Endothelial cell of umbilical vein (primary cell): ENCODE data around the gene TRPM3. TPM values are rescaled to one million over a fixed set of nuclear protein-coding genes. Genes with fewer than 3 reads are reported as not detected.

Experiments
- BruUV-seq: library from RNA; stranded (reverse); fragments of 400-500 nt; replicated peaks from 2 replicates; lab custom pipeline; 2021; lab: Mats Ljungman, UMichigan
- CTCF ChIA-PET: fragments of 300-600, 350-600 bp; sonication (Branson Sonifier 250); formaldehyde crosslinking; loops from one replicate; lab custom pipeline; 2021; ENCODE audit warnings: antibody characterized with exemption, inconsistent platforms; lab: Charles Lee
- POLR2A ChIA-PET: fragments of 300-600, 350-600 bp; sonication (Branson Sonifier 250); formaldehyde crosslinking; loops from one replicate; lab custom pipeline; 2021; ENCODE audit warnings: antibody characterized with exemption, inconsistent platforms; lab: Charles Lee
- DNase-seq: peaks from one replicate; pipeline ENCODE4 v3.0.0-alpha.2; 2011; ENCODE audit warnings: low read depth, low spot score
- FAIRE-seq: peaks from 2 replicates; lab custom pipeline; 2011; peaks lifted over from hg19 to GRCh38; lab: Jason Lieb, UNC
- H2AFZ ChIP-seq: 2 replicates; pipeline ENCODE4 v1.6.0; 2012; ENCODE audit warnings: low read depth, low read length, control low read depth, inconsistent platforms
- H3K27ac ChIP-seq: 2 replicates; pipeline ENCODE4 v1.5.1; 2011; ENCODE audit warnings: low read depth, mild to moderate bottlenecking, control low read depth, low read length, moderate library complexity; ENCODE audit not compliant: insufficient read depth
- H3K27me3 ChIP-seq, 2 experiments: 2 replicates each; pipeline versions ENCODE4 v1.6.0 to v1.6.1; 2011; ENCODE audit warnings: low read length in 2 of 2, mixed read lengths in 1 of 2; ENCODE audit not compliant: control insufficient read depth in 2 of 2, insufficient read depth in 2 of 2
- H3K36me3 ChIP-seq, 2 experiments: 2 replicates in 1 of 2; 3 replicates in 1 of 2; pipeline ENCODE4 v1.5.1; 2011; ENCODE audit warnings: low read length in 2 of 2, mild to moderate bottlenecking in 1 of 2, moderate library complexity in 1 of 2; ENCODE audit not compliant: control insufficient read depth in 2 of 2, insufficient read depth in 2 of 2; ENCODE audit errors: extremely low read depth in 1 of 2
- H3K4me1 ChIP-seq: 3 replicates; pipeline ENCODE4 v1.5.1; 2011; ENCODE audit warnings: mild to moderate bottlenecking, low read length; ENCODE audit not compliant: control insufficient read depth, insufficient read depth; ENCODE audit errors: extremely low read depth
- H3K4me2 ChIP-seq: 2 replicates; pipeline ENCODE4 v1.6.1; 2011; ENCODE audit warnings: low read length, control low read depth, mixed read lengths; ENCODE audit not compliant: insufficient read depth
- H3K4me3 ChIP-seq, 3 experiments: fragments of 200-600 bp in 1 of 3; sonication (generic), shearing (Covaris generic) in 1 of 3; replicated peaks in 1 of 3; 2 replicates each; pipeline ENCODE4 v1.5.1; 2011 to 2016; ENCODE audit warnings: control low read depth in 3 of 3, low read length in 3 of 3, mild to moderate bottlenecking in 2 of 3, inconsistent platforms in 1 of 3, low read depth in 1 of 3, moderate library complexity in 1 of 3; ENCODE audit not compliant: insufficient read depth in 1 of 3
- H3K79me2 ChIP-seq: 2 replicates; pipeline ENCODE4 v1.6.0; 2012; ENCODE audit warnings: low read length, inconsistent platforms; ENCODE audit not compliant: control insufficient read depth, insufficient read depth
- H3K9ac ChIP-seq: replicated peaks from 2 replicates; pipeline ENCODE3; 2011; ENCODE audit warnings: low read length, control low read depth; ENCODE audit not compliant: insufficient read depth; ENCODE audit errors: extremely low read depth
- H3K9me1 ChIP-seq: replicated peaks from 3 replicates; pipeline ENCODE4 v1.6.0; 2011; ENCODE audit warnings: mild to moderate bottlenecking, low read length; ENCODE audit not compliant: control insufficient read depth, insufficient read depth; ENCODE audit errors: extremely low read depth
- H3K9me3 ChIP-seq: replicated peaks from 2 replicates; pipeline ENCODE4 v1.5.1; 2012; ENCODE audit warnings: low read length, inconsistent platforms; ENCODE audit not compliant: control insufficient read depth, insufficient read depth
- H4K20me1 ChIP-seq: replicated peaks from 2 replicates; pipeline ENCODE3; 2011; ENCODE audit warnings: mild to moderate bottlenecking, low read length; ENCODE audit not compliant: control insufficient read depth, insufficient read depth; ENCODE audit errors: extremely low read depth
- EZH2 ChIP-seq: IDR thresholded peaks from 2 replicates; pipeline ENCODE4 v1.6.1; 2012; ENCODE audit warnings: borderline replicate concordance, low read depth, mild to moderate bottlenecking, moderate library complexity, low read length, inconsistent platforms; ENCODE audit not compliant: severe bottlenecking
- FOS ChIP-seq: IDR thresholded peaks from 2 replicates; pipeline ENCODE4 v1.6.1; 2011; ENCODE audit warnings: mild to moderate bottlenecking, low read length, moderate library complexity, borderline replicate concordance; ENCODE audit not compliant: insufficient read depth
- GATA2 ChIP-seq: IDR thresholded peaks from 2 replicates; pipeline ENCODE4 v1.7.0; 2011; ENCODE audit warnings: low read depth, mild to moderate bottlenecking, moderate library complexity, mixed read lengths, low read length; ENCODE audit not compliant: insufficient read length, insufficient read depth
- JUN ChIP-seq: IDR thresholded peaks from 2 replicates; pipeline ENCODE4 v1.6.1; 2011; ENCODE audit warnings: borderline replicate concordance, low read depth; ENCODE audit not compliant: insufficient read length, insufficient read depth
- MYC ChIP-seq: IDR thresholded peaks from one replicate; pipeline ENCODE4 v1.6.1; 2011; ENCODE audit warnings: mild to moderate bottlenecking, low read depth, low read length
- POLR2A ChIP-seq: IDR thresholded peaks from 2 replicates; pipeline ENCODE4 v1.6.1; 2012; ENCODE audit warnings: low read depth, mild to moderate bottlenecking, control low read depth, low read length
- POLR2AphosphoS5 ChIP-seq: IDR thresholded peaks from 2 replicates; pipeline ENCODE4 v1.6.1; 2012; ENCODE audit warnings: low read depth, mild to moderate bottlenecking, control low read depth, low read length, moderate library complexity; ENCODE audit not compliant: insufficient read depth
- dilution Hi-C: fragments of 300-500 bp; cut with MboI; formaldehyde crosslinking; loops from one replicate; pipeline ENCODE4 v1.15.0; 2019; ENCODE audit warnings: low sequenced_read_pairs; ENCODE audit not compliant: extremely low pct_ligation_motif_present
- intact Hi-C: fragments of 100-400 bp; cut with micrococcal nuclease; formaldehyde crosslinking; loops from one replicate; pipeline ENCODE4 v1.10.0; 2022
- polyA plus RNA-seq, 4 experiments: library from polyadenylated mRNA; depleted of rRNA in 3 of 4; stranded (reverse) in 3 of 4; unstranded in 1 of 4; fragments of >200 nt; gene quantifications; 2 replicates each; pipeline versions ENCODE4 v1.2.1 to v1.2.3, GENCODE V29; 2011 to 2012; ENCODE audit warnings: missing spikeins in 1 of 4
- total RNA-seq: library from RNA; stranded (reverse); gene quantifications from 2 replicates; pipeline ENCODE4 v1.2.3, GENCODE V29; 2021
- TF ChIP-seq, protein P1 (sequence below), 2 donors: IDR thresholded peaks; 1 replicate in 1 of 2; 2 replicates in 1 of 2; pipeline ENCODE4 v1.5.1; 2011; ENCODE audit warnings: low read length in 2 of 2, mild to moderate bottlenecking in 2 of 2, moderate library complexity in 2 of 2, control low read depth in 1 of 2, inconsistent platforms in 1 of 2, low read depth in 1 of 2; ENCODE audit not compliant: insufficient read depth in 1 of 2; ENCODE audit errors: extremely low read depth in 1 of 2
- TF ChIP-seq, protein P2 (sequence below): IDR thresholded peaks from 2 replicates; pipeline ENCODE4 v1.6.1; 2011; ENCODE audit not compliant: insufficient read depth, insufficient read length

TRPM3 gene
- total and polyA plus RNA-seq, 2 donors (not counting 3 experiments of a cell fraction or from before 2014, with no cell fraction given), result 0.17 to 0.33 TPM

DNA sequence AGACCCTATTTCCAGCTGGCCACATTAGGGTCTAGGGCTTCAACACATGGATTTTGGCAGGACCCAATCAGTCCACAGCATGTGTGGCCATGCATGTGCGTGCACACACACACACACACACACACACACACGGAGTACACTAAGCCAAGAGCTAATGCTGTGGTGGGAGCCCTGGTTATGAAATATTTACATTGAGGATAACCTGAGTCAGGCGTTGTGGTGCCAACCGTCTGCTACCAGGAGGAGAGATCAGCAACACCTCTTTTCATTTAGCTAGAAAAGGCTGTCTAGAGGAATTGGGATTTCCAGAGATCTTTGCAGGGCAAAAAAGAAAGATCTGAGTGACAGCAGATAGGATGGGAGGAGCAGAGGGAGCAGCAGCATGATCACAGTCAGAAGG is 141.5 kb downstream of the TRPM3 start:
- Histone ChIP-seq H3K79me2 (no peaks in the 10 kb centered on the region), H2AFZ (no peak overlapping the region), H4K20me1 (no peaks in the 10 kb centered on the region), H3K36me3 (no peaks in the 10 kb centered on the region), H3K4me3 (no peak overlapping the region), H3K4me2 (no peak overlapping the region), H3K9me1 (no peaks in the 10 kb centered on the region), H3K27me3 (peaks cover 1 to 7% of the 10 kb centered on the region in 2 experiments), H3K9me3 (peaks cover 2% of the 10 kb centered on the region), H3K4me1 (no peaks in the 10 kb centered on the region), H3K9ac (no peak overlapping the region), H3K27ac (no peak overlapping the region)
- TF ChIP-seq POLR2AphosphoS5 (no peak), JUN (no peak), GATA2 (no peak), EZH2 (no peak), MYC (no peak), POLR2A (no peak), FOS (no peak)
- TF ChIP-seq, protein P1, sequence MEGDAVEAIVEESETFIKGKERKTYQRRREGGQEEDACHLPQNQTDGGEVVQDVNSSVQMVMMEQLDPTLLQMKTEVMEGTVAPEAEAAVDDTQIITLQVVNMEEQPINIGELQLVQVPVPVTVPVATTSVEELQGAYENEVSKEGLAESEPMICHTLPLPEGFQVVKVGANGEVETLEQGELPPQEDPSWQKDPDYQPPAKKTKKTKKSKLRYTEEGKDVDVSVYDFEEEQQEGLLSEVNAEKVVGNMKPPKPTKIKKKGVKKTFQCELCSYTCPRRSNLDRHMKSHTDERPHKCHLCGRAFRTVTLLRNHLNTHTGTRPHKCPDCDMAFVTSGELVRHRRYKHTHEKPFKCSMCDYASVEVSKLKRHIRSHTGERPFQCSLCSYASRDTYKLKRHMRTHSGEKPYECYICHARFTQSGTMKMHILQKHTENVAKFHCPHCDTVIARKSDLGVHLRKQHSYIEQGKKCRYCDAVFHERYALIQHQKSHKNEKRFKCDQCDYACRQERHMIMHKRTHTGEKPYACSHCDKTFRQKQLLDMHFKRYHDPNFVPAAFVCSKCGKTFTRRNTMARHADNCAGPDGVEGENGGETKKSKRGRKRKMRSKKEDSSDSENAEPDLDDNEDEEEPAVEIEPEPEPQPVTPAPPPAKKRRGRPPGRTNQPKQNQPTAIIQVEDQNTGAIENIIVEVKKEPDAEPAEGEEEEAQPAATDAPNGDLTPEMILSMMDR (IDR thresholded peaks at IDR 0.05; ENCODE audit: extremely low read depth in 1 of 2, insufficient read depth in 1 of 2, low read depth in 1 of 2, low read length in 2 of 2), result no peak
- TF ChIP-seq, protein P2, sequence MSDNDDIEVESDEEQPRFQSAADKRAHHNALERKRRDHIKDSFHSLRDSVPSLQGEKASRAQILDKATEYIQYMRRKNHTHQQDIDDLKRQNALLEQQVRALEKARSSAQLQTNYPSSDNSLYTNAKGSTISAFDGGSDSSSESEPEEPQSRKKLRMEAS, result no peak
- dilution Hi-C loops, result no loop called here
- BruUV-seq, result no TSS peak
- CTCF ChIA-PET, result no interaction called here
- DNase-seq (no peak), FAIRE-seq (no peak)
- POLR2A ChIA-PET, result no interaction called here
- intact Hi-C loops, result no loop called here
